K562 (cell line): ENCODE measurements around the gene SBNO1. TPM values are rescaled to one million over a fixed set of nuclear protein-coding genes. Genes with fewer than 3 reads are reported as not detected.

Experiments used
- ATAC-seq: fragments of 200-7000 bp; cut with Tn5 transposase; 3 replicates; pipeline ENCODE4 v1.9.1; 2020; ENCODE audit warnings: moderate library complexity
- BruUV-seq: library from RNA; stranded (reverse); fragments of 400-500 nt; replicated peaks from 2 replicates; lab custom pipeline; 2021; lab: Mats Ljungman, UMichigan
- CTCF ChIA-PET: fragments of 300-600 bp; formaldehyde crosslinking; extraction: SDS; loops from one replicate; lab custom pipeline; 2021; ENCODE audit warnings: low intra/inter-chr PET ratio; lab: Yijun Ruan, JAX
- POLR2A ChIA-PET: fragments of 300-600, 350-650 bp; sonication (Branson Sonifier 250); formaldehyde crosslinking; extraction: SDS; loops from one replicate; lab custom pipeline; 2021; ENCODE audit warnings: antibody characterized with exemption, inconsistent platforms; lab: Yijun Ruan, JAX
- DNase-seq, 4 experiments: peaks; one replicate each; pipeline versions ENCODE4 v3.0.0 to v3.0.0-alpha.2; 2011 to 2018; ENCODE audit warnings: low spot score in 3 of 4, mixed read lengths in 3 of 4; ENCODE audit errors: extremely low read depth in 1 of 4
- FAIRE-seq: peaks from 2 replicates; lab custom pipeline; 2011; peaks lifted over from hg19 to GRCh38; lab: Jason Lieb, UNC
- H2AFZ ChIP-seq: 2 replicates; pipeline ENCODE4 v1.6.0; 2011; ENCODE audit warnings: low read depth, low read length, control low read depth, inconsistent platforms
- H3K27ac ChIP-seq: fragments of 200-600 bp; 3 replicates; pipeline ENCODE4 v1.8.0; 2011; ENCODE audit warnings: low read depth, mild to moderate bottlenecking, control low read depth, inconsistent platforms, low read length, moderate library complexity, mixed read lengths; ENCODE audit errors: extremely low read depth
- H3K27me3 ChIP-seq, 2 experiments: fragments of 300-600 bp in 1 of 2; 2 replicates in 1 of 2; 3 replicates in 1 of 2; pipeline versions ENCODE4 v1.6.0 to v1.8.0; 2011; ENCODE audit warnings: inconsistent platforms in 2 of 2, low read length in 2 of 2, mild to moderate bottlenecking in 1 of 2, mixed read lengths in 1 of 2, moderate library complexity in 1 of 2; ENCODE audit not compliant: control insufficient read depth in 2 of 2, insufficient read depth in 2 of 2
- H3K36me3 ChIP-seq: fragments of 300-600 bp; 3 replicates; pipeline ENCODE4 v1.8.0; 2011; ENCODE audit warnings: mild to moderate bottlenecking, low read length, inconsistent platforms; ENCODE audit not compliant: control insufficient read depth, insufficient read depth
- H3K4me1 ChIP-seq, 2 experiments: fragments of 200-600 bp in 1 of 2; replicated peaks in 1 of 2; 2 replicates in 1 of 2; 3 replicates in 1 of 2; pipeline versions ENCODE4 v1.5.1 to v1.8.0; 2011; ENCODE audit warnings: inconsistent platforms in 2 of 2, low read length in 2 of 2, mild to moderate bottlenecking in 1 of 2, mixed read lengths in 1 of 2, moderate library complexity in 1 of 2; ENCODE audit not compliant: control insufficient read depth in 2 of 2, insufficient read depth in 2 of 2
- H3K4me2 ChIP-seq: 2 replicates; pipeline ENCODE4 v1.6.1; 2011; ENCODE audit warnings: low read length, control low read depth, inconsistent platforms, mixed read lengths; ENCODE audit not compliant: insufficient read depth
- H3K4me3 ChIP-seq: fragments of 200-600 bp; sonication (generic), shearing (Covaris generic); 2 replicates; pipeline ENCODE4 v1.5.1; 2016; ENCODE audit warnings: control low read depth, inconsistent platforms
- H3K79me2 ChIP-seq: fragments of 200-600 bp; 3 replicates; pipeline ENCODE4 v1.8.0; 2011; ENCODE audit warnings: low read length, inconsistent platforms; ENCODE audit not compliant: control insufficient read depth, insufficient read depth
- H3K9ac ChIP-seq, 2 experiments: 2 replicates each; pipeline versions ENCODE4 v1.6.0 to v1.6.1; 2011; ENCODE audit warnings: low read depth in 2 of 2, low read length in 2 of 2, control low read depth in 1 of 2, inconsistent platforms in 1 of 2, mild to moderate bottlenecking in 1 of 2, mixed read lengths in 1 of 2; ENCODE audit not compliant: insufficient read depth in 1 of 2
- H3K9me1 ChIP-seq: one replicate; pipeline ENCODE4 v1.6.0; 2011; ENCODE audit warnings: inconsistent platforms, mild to moderate bottlenecking, low read length, moderate library complexity; ENCODE audit not compliant: control insufficient read depth, insufficient read depth
- H3K9me3 ChIP-seq: replicated peaks from 2 replicates; pipeline ENCODE4 v1.5.1; 2011; ENCODE audit warnings: low read depth, low read length, inconsistent platforms; ENCODE audit not compliant: control insufficient read depth, insufficient read depth
- H4K20me1 ChIP-seq: replicated peaks from 2 replicates; pipeline ENCODE4 v1.6.1; 2011; ENCODE audit warnings: low read length, inconsistent platforms, mixed read lengths; ENCODE audit not compliant: control insufficient read depth, insufficient read depth
- FOXJ2 ChIP-seq: fragments of 200-800 bp; sonication (Bioruptor generic); IDR thresholded peaks from 2 replicates; pipeline ENCODE4 v1.6.1; 2016; ENCODE audit warnings: missing genetic modification characterization, missing compliant biosample characterization
- HOXB6 ChIP-seq: fragments of 250-450 bp; sonication (Bioruptor Pico); IDR thresholded peaks from 2 replicates; pipeline ENCODE4 v1.5.1; 2022; ENCODE audit warnings: mild to moderate bottlenecking, borderline replicate concordance
- KLF10 ChIP-seq: fragments of 250-450 bp; sonication (Bioruptor Pico); IDR thresholded peaks from 2 replicates; pipeline ENCODE4 v1.6.1; 2021; ENCODE audit warnings: matching md5 sums
- NR2C2 ChIP-seq, 2 experiments: fragments of 200-800 bp in 1 of 2; sonication (Bioruptor generic) in 1 of 2; sonication (generic) in 1 of 2; formaldehyde crosslinking in 1 of 2; IDR thresholded peaks; 2 replicates each; pipeline versions ENCODE4 v1.6.1 to v1.8.0; 2016 to 2022; ENCODE audit warnings: mild to moderate bottlenecking in 1 of 2, missing compliant biosample characterization in 1 of 2, missing genetic modification characterization in 1 of 2, missing genetic modification reagents in 1 of 2
- SMARCC2 ChIP-seq: fragments of 450-650 bp; IDR thresholded peaks from 2 replicates; pipeline ENCODE4 v1.6.1; 2017; ENCODE audit warnings: antibody characterized with exemption, moderate library complexity, mild to moderate bottlenecking, low read depth
- TFE3 ChIP-seq: fragments of 450-650 bp; formaldehyde crosslinking; IDR thresholded peaks from 2 replicates; pipeline ENCODE4 v1.4.0; 2020; ENCODE audit warnings: mild to moderate bottlenecking, mixed read lengths
- ZNF24 ChIP-seq: fragments of 450-650 bp; IDR thresholded peaks from 2 replicates; pipeline ENCODE4 v1.6.1; 2016
- ZNF551 ChIP-seq: fragments of 250-450 bp; sonication (Bioruptor Pico); IDR thresholded peaks from 2 replicates; pipeline ENCODE4 v1.5.0; 2021; ENCODE audit warnings: mild to moderate bottlenecking, moderate library complexity
- whole genome bisulfite sequencing: fragments of 100-300 bp; shearing (Covaris generic); methylation state at CpG from one replicate; pipeline ENCODE4 v1.1.6; 2016; ENCODE audit warnings: low coverage, mixed read lengths; ENCODE audit not compliant: insufficient coverage; ENCODE audit errors: missing lambda C conversion rate; 5-methylcytosine and 5-hydroxymethylcytosine counted together
- in situ Hi-C: fragments of 300-500 bp; cut with MboI; formaldehyde crosslinking; loops from 4 replicates; pipeline ENCODE4 v1.15.0; 2018; ENCODE audit warnings: inconsistent platforms, mixed read lengths
- intact Hi-C: fragments of 100-400 bp; cut with micrococcal nuclease; formaldehyde crosslinking; loops from 2 replicates; pipeline ENCODE4 v1.14.2; 2022
- polyA plus RNA-seq, 8 experiments: library from polyadenylated mRNA; depleted of rRNA in 4 of 8; stranded (reverse) in 5 of 8; unstranded in 3 of 8; fragments of >200 nt; fragmentation: Nextera tagmentation in 2 of 8; fragmentation: Illumina TruSeq in 1 of 8; extraction: Ambion mirVana in 2 of 8; extraction: Trizol in 1 of 8; gene quantifications; 2 replicates each; pipeline versions ENCODE4 v1.2.1 to v1.2.3, GENCODE V29; 2011 to 2014; ENCODE audit warnings: inconsistent platforms in 1 of 8, missing spikeins in 1 of 8
- total RNA-seq, 7 experiments: library from RNA; depleted of rRNA in 6 of 7; stranded (reverse); fragments of >200 nt in 6 of 7; fragmentation: Illumina TruSeq in 2 of 7; extraction: Trizol in 2 of 7; gene quantifications; 2 replicates each; pipeline versions ENCODE4 v1.2.1 to v1.2.3, GENCODE V29; 2011 to 2021; ENCODE audit warnings: low replicate concordance in 1 of 7
- TF ChIP-seq, protein P1 (sequence below): sonication (generic); formaldehyde crosslinking; IDR thresholded peaks from 2 replicates; pipeline ENCODE4 v1.8.0; 2022; ENCODE audit warnings: mild to moderate bottlenecking, missing genetic modification reagents

SBNO1 gene
- total and polyA plus RNA-seq, 9 of the 15 experiments (the other 6 are each of a cell fraction or from before 2014, with no cell fraction given) = 14.9 to 77.1 (median 35.9) TPM

DNA sequence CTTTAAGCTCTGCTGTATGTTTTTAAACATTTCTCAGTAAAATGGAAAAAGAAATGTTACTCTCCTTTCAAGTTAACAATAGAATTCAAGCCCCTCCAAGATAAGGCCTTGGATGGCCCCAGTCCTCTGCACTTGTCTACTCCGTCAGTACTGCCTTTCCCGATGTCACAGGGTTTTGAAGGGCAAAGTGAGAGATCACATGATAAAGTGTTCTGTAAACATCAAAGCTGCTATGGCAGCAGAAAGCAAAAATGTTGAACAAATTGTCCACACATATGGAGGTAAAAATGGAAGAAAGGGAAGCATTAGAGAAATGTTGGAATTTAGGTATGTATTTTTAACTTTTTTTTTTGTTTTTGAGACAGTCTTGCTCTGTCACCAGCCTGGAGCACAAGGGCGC, 59.5 kb downstream of the SBNO1 start:
- ChIA-PET CTCF (no interaction called here), POLR2A (interaction anchor here (0.8 kb wide), 1 partner anchor 10 kb away, joined by 3 read pairs; no protein-coding TSS in a partner anchor)
- H3K36me3 ChIP-seq = peaks cover 90% of the 10 kb centered on the region
- H4K20me1 ChIP-seq = no peaks in the 10 kb centered on the region
- H3K4me1 ChIP-seq = no peaks in the 10 kb centered on the region
- no peak overlapping the region for H2AFZ ChIP-seq
- BruUV-seq = no TSS peak
- no peak overlapping the region for H3K9ac ChIP-seq
- FAIRE-seq (no peak), DNase-seq (no peak), ATAC-seq (no peak; the same call in 2 of the 3 replicates)
- no peaks in the 10 kb centered on the region for H3K9me3 ChIP-seq
- in situ Hi-C loops (no loop called here), intact Hi-C loops (no loop called here)
- H3K79me2 ChIP-seq = no peaks in the 10 kb centered on the region
- TF ChIP-seq NR2C2 (CRISPR knock-in tag; IDR thresholded peaks at IDR 0.05) (no peak), NR2C2 (tag; IDR thresholded peaks at IDR 0.05) (no peak), KLF10 (no peak), TFE3 (CRISPR knock-in tag) (peak; percentile 29; the same call in 1 of the 2 replicates), ZNF24 (no peak), HOXB6 (CRISPR knock-in tag) (no peak), FOXJ2 (tag) (peak; percentile 85), ZNF551 (CRISPR knock-in tag) (no peak), SMARCC2 (no peak)
- TF ChIP-seq, protein P1, sequence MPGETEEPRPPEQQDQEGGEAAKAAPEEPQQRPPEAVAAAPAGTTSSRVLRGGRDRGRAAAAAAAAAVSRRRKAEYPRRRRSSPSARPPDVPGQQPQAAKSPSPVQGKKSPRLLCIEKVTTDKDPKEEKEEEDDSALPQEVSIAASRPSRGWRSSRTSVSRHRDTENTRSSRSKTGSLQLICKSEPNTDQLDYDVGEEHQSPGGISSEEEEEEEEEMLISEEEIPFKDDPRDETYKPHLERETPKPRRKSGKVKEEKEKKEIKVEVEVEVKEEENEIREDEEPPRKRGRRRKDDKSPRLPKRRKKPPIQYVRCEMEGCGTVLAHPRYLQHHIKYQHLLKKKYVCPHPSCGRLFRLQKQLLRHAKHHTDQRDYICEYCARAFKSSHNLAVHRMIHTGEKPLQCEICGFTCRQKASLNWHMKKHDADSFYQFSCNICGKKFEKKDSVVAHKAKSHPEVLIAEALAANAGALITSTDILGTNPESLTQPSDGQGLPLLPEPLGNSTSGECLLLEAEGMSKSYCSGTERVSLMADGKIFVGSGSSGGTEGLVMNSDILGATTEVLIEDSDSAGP = no peak
- WGBS = 82% methylated on average over 3 of the region's 3 CpGs
- no peak overlapping the region for H3K4me2 ChIP-seq
- no peaks in the 10 kb centered on the region for H3K9me1 ChIP-seq
- no peak overlapping the region for H3K27ac ChIP-seq
- no peak overlapping the region for H3K4me3 ChIP-seq
- no peaks in the 10 kb centered on the region for H3K27me3 ChIP-seq
